Natural killer cell (primary cell): ENCODE measurements around the gene KRT7. TPM values are rescaled to one million over a fixed set of nuclear protein-coding genes. Genes with fewer than 3 reads are reported as not detected.

Experiments
- ATAC-seq, 3 donors: fragments of 150-1000 bp in 2 of 3; fragments of 200-7000 bp in 1 of 3; cut with Tn5 transposase; 1 replicate in 1 of 3; 2 replicates in 2 of 3; pipeline ENCODE4 v1.10.0; 2021; ENCODE audit warnings: mild to moderate bottlenecking in 2 of 3, moderate library complexity in 2 of 3
- DNase-seq, 2 donors: peaks; one replicate each; pipeline versions ENCODE4 v3.0.0 to v3.0.0-alpha.2; 2013 to 2021; ENCODE audit warnings: mixed read lengths in 1 of 2
- H3K27ac ChIP-seq: one replicate; pipeline ENCODE4 v1.5.1; 2013; ENCODE audit warnings: mild to moderate bottlenecking, low read length
- H3K27me3 ChIP-seq: one replicate; pipeline ENCODE4 v1.6.1; 2013; ENCODE audit warnings: low read length; ENCODE audit not compliant: control insufficient read depth, insufficient read depth
- H3K36me3 ChIP-seq: one replicate; pipeline ENCODE4 v1.6.1; 2013; ENCODE audit warnings: low read length; ENCODE audit not compliant: control insufficient read depth, insufficient read depth
- H3K4me1 ChIP-seq: one replicate; pipeline ENCODE4 v1.6.1; 2013; ENCODE audit warnings: low read length; ENCODE audit not compliant: control insufficient read depth, insufficient read depth
- H3K4me3 ChIP-seq: one replicate; pipeline ENCODE4 v1.5.1; 2013; ENCODE audit warnings: low read length
- H3K9me3 ChIP-seq: one replicate; pipeline ENCODE4 v1.6.1; 2013; ENCODE audit warnings: low read length; ENCODE audit not compliant: control insufficient read depth, insufficient read depth
- H3K27ac Mint-ChIP-seq, 2 donors: one replicate each; pipeline ENCODE4 v1.8.0; 2022; ENCODE audit warnings: mild to moderate bottlenecking in 2 of 2, mixed read lengths in 2 of 2, moderate library complexity in 1 of 2
- H3K27me3 Mint-ChIP-seq, 2 donors: one replicate each; pipeline ENCODE4 v1.8.0; 2022; ENCODE audit warnings: low read depth in 2 of 2, mixed read lengths in 2 of 2
- H3K36me3 Mint-ChIP-seq: one replicate; pipeline ENCODE4 v1.8.0; 2022; ENCODE audit warnings: mixed read lengths
- H3K4me1 Mint-ChIP-seq, 2 donors: one replicate each; pipeline ENCODE4 v1.8.0; 2022; ENCODE audit warnings: mixed read lengths in 2 of 2
- H3K4me3 Mint-ChIP-seq: one replicate; pipeline ENCODE4 v1.8.0; 2022; ENCODE audit warnings: mild to moderate bottlenecking, moderate library complexity, mixed read lengths
- H3K9me3 Mint-ChIP-seq, 2 donors: one replicate each; pipeline ENCODE4 v1.8.0; 2022; ENCODE audit warnings: mixed read lengths in 2 of 2
- CTCF ChIP-seq: fragments of 200-600 bp; IDR thresholded peaks from one replicate; pipeline ENCODE4 v1.8.0; 2022; ENCODE audit warnings: antibody characterized with exemption
- WGBS: methylation state at CpG from one replicate; pipeline ENCODE4 v1.1.7; 2013; ENCODE audit warnings: missing lambda C conversion rate; ENCODE audit not compliant: insufficient coverage; 5-methylcytosine and 5-hydroxymethylcytosine counted together
- intact Hi-C: fragments of 100-400 bp; cut with micrococcal nuclease; formaldehyde crosslinking; loops from one replicate; pipeline ENCODE4 v1.14.2; 2022
- total RNA-seq, 4 donors: library from RNA; stranded (reverse); fragments of 120-200 nt in 1 of 4; gene quantifications; one replicate each; pipeline versions ENCODE4 v1.2.3 to v1.2.4, GENCODE V29; 2013 to 2022

KRT7 gene
- total RNA-seq, 3 donors from 2014 or later (not counting 1 experiment from before 2014, with no cell fraction given): 0.54 TPM; not detected in 2

GRCh38 chr12:52242442-52243258 is 9.6 kb downstream of the KRT7 start:
- H3K27me3 ChIP-seq: no peaks in the 10 kb centered on the region
- DNase-seq (no peak), ATAC-seq (no peak)
- Mint-ChIP-seq H3K4me1 (peaks cover 12 to 13% of the 10 kb centered on the region in 2 donors), H3K27ac (no peak overlapping the region), H3K36me3 (no peaks in the 10 kb centered on the region), H3K27me3 (peaks cover 6 to 10% of the 10 kb centered on the region in 2 donors), H3K4me3 (no peak overlapping the region), H3K9me3 (no peaks in the 10 kb centered on the region)
- H3K36me3 ChIP-seq: no peaks in the 10 kb centered on the region
- H3K4me1 ChIP-seq: peaks cover 17% of the 10 kb centered on the region
- TF ChIP-seq CTCF: no peak
- no peak overlapping the region for H3K27ac ChIP-seq
- intact Hi-C loops: no loop called here
- 92% methylated on average over 9 of the region's 11 CpGs for WGBS
- H3K4me3 ChIP-seq: no peak overlapping the region
- no peaks in the 10 kb centered on the region for H3K9me3 ChIP-seq

GRCh38 chr12:52243259-52243855 is 10.3 kb downstream of the KRT7 start:
- no peaks in the 10 kb centered on the region for H3K36me3 Mint-ChIP-seq
- H3K9me3 Mint-ChIP-seq: no peaks in the 10 kb centered on the region
- Histone ChIP-seq H3K9me3 (no peaks in the 10 kb centered on the region), H3K4me3 (no peak overlapping the region), H3K27ac (no peak overlapping the region), H3K4me1 (peaks cover 17% of the 10 kb centered on the region), H3K36me3 (no peaks in the 10 kb centered on the region), H3K27me3 (no peaks in the 10 kb centered on the region)
- peaks cover 12 to 13% of the 10 kb centered on the region in 2 donors for H3K4me1 Mint-ChIP-seq
- no peak for ATAC-seq
- H3K27me3 Mint-ChIP-seq: peaks cover 9 to 13% of the 10 kb centered on the region in 2 donors
- no peak overlapping the region for H3K4me3 Mint-ChIP-seq
- no peak for DNase-seq
- peak overlapping the region; percentile 78 to 96 for H3K27ac Mint-ChIP-seq
- TF ChIP-seq CTCF: no peak
- WGBS: 78% methylated on average over 5 of the region's 5 CpGs
- intact Hi-C loops: no loop called here

GRCh38 chr12:52243856-52244614 is 11.0 kb downstream of the KRT7 start:
- H3K4me1 Mint-ChIP-seq: peaks cover 12 to 13% of the 10 kb centered on the region in 2 donors
- no peaks in the 10 kb centered on the region for H3K9me3 Mint-ChIP-seq
- Histone ChIP-seq H3K36me3 (no peaks in the 10 kb centered on the region), H3K4me1 (peaks cover 17% of the 10 kb centered on the region), H3K9me3 (no peaks in the 10 kb centered on the region), H3K4me3 (no peak overlapping the region), H3K27me3 (no peaks in the 10 kb centered on the region), H3K27ac (peak overlapping the region; percentile 27)
- H3K36me3 Mint-ChIP-seq: no peaks in the 10 kb centered on the region
- H3K4me3 Mint-ChIP-seq: no peak overlapping the region
- TF ChIP-seq CTCF: no peak
- whole genome bisulfite sequencing: 20% methylated on average over 12 of the region's 12 CpGs
- H3K27ac Mint-ChIP-seq: peak overlapping the region; percentile 78 to 96
- peak; percentile 73 to 97 (median 95) for ATAC-seq
- H3K27me3 Mint-ChIP-seq: peaks cover 9 to 15% of the 10 kb centered on the region in 2 donors
- DNase-seq: peak; percentile 38 to 75
- intact Hi-C loops: no loop called here
